ENCODE results near the gene VKORC1.

GRCh38 chr16:31092330-31092729 lies 2.3 kb downstream of the VKORC1 start:
- TF ChIP-seq CTCF (conservative IDR thresholded peaks at IDR 0.05 in 1 of 2, IDR thresholded peaks at IDR 0.05 in 1 of 2; ENCODE audit: low read depth in 1 of 2, low read length in 2 of 2) (no peak), EZH2 (IDR thresholded peaks at IDR 0.05; ENCODE audit: low read length, missing control alignments) (no peak)

All from fibroblast of lung (primary cell).